Colonic mucosa (tissue), 4 donors: ENCODE measurements around the gene TTLL11. TPM values are rescaled to one million over a fixed set of nuclear protein-coding genes. Genes with fewer than 3 reads are reported as not detected.

Source experiments
- DNase-seq: peaks from one replicate; pipeline ENCODE4 v3.0.0-alpha.2; 2020
- H3K27ac ChIP-seq: fragments of 200-600 bp; one replicate; pipeline ENCODE4 v1.8.0; 2021
- H3K27me3 ChIP-seq: fragments of 200-600 bp; one replicate; pipeline ENCODE4 v1.8.0; 2021
- H3K36me3 ChIP-seq: fragments of 200-600 bp; one replicate; pipeline ENCODE4 v1.8.0; 2021
- H3K4me1 ChIP-seq: fragments of 200-600 bp; one replicate; pipeline ENCODE4 v1.8.0; 2021; ENCODE audit warnings: mild to moderate bottlenecking
- H3K4me3 ChIP-seq: fragments of 200-600 bp; one replicate; pipeline ENCODE4 v1.8.0; 2021
- H3K9ac ChIP-seq, 2 donors: one replicate each; pipeline ENCODE4 v1.7.0; 2013; ENCODE audit warnings: control low read depth in 2 of 2, low read depth in 2 of 2, low read length in 2 of 2
- H3K9me3 ChIP-seq: fragments of 200-600 bp; one replicate; pipeline ENCODE4 v1.8.0; 2021
- intact Hi-C: fragments of 100-400 bp; cut with DNase I; formaldehyde crosslinking; loops from one replicate; pipeline ENCODE4 v1.14.1; 2022
- total RNA-seq, 2 donors: library from RNA; stranded (reverse); fragmentation: NEBNext Ultra II Directional in 1 of 2; extraction: Animal tissue kit (Norgen Biotek cat#: 25700) in 1 of 2; gene quantifications; one replicate each; pipeline ENCODE4 v1.2.1, GENCODE V29; 2021
- TF ChIP-seq, protein P1 (sequence below): fragments of 200-600 bp; IDR thresholded peaks from one replicate; pipeline ENCODE4 v1.8.0; 2022; ENCODE audit warnings: antibody characterized with exemption, mild to moderate bottlenecking
- donor health status: healthy.
- donor health status: DM: no; HTN: no; CAD: no.
- donor health status: DM: no; HTN: no; CAD: no.

Gene TTLL11
- total RNA-seq, 2 donors from 2014 or later = 5.1 to 5.5 TPM

DNA sequence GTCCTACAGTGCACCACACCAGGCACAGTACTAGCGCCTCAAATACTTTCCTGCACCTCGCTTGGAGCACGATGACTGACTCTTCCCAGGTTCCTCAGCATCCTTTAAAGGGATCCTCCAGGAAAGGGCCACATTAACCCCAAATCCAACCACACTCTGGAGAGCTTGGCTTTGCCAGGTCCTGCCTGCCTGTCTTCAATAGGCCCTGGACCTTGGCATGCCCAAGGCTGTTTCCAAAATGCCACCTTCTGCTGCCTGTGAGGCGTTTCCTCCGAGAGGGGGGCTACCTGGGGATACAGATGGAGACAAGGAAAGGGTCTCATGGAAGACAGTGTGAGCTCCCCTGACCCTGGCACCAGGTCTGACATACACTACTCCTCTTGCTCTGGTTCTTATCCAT is 271.8 kb downstream of the TTLL11 start:
- H3K4me3 ChIP-seq = no peak overlapping the region
- no peak for DNase-seq
- intact Hi-C loops = no loop called here
- no peak overlapping the region for H3K27ac ChIP-seq
- no peaks in the 10 kb centered on the region for H3K27me3 ChIP-seq
- no peaks in the 10 kb centered on the region for H3K4me1 ChIP-seq
- no peaks in the 10 kb centered on the region for H3K9me3 ChIP-seq
- H3K36me3 ChIP-seq = no peaks in the 10 kb centered on the region
- no peak overlapping the region for H3K9ac ChIP-seq
- TF ChIP-seq, protein P1, sequence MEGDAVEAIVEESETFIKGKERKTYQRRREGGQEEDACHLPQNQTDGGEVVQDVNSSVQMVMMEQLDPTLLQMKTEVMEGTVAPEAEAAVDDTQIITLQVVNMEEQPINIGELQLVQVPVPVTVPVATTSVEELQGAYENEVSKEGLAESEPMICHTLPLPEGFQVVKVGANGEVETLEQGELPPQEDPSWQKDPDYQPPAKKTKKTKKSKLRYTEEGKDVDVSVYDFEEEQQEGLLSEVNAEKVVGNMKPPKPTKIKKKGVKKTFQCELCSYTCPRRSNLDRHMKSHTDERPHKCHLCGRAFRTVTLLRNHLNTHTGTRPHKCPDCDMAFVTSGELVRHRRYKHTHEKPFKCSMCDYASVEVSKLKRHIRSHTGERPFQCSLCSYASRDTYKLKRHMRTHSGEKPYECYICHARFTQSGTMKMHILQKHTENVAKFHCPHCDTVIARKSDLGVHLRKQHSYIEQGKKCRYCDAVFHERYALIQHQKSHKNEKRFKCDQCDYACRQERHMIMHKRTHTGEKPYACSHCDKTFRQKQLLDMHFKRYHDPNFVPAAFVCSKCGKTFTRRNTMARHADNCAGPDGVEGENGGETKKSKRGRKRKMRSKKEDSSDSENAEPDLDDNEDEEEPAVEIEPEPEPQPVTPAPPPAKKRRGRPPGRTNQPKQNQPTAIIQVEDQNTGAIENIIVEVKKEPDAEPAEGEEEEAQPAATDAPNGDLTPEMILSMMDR = no peak

GRCh38 chr9:121820286-121821005 is 272.7 kb downstream of the TTLL11 start:
- no peaks in the 10 kb centered on the region for H3K4me1 ChIP-seq
- no peaks in the 10 kb centered on the region for H3K27me3 ChIP-seq
- intact Hi-C loops = no loop called here
- H3K4me3 ChIP-seq = no peak overlapping the region
- DNase-seq = no peak
- no peak overlapping the region for H3K27ac ChIP-seq
- TF ChIP-seq, protein P1 = no peak
- H3K9ac ChIP-seq = no peak overlapping the region
- no peaks in the 10 kb centered on the region for H3K36me3 ChIP-seq
- no peaks in the 10 kb centered on the region for H3K9me3 ChIP-seq

- no peaks in the 10 kb centered on the region for H3K9me3 ChIP-seq
- intact Hi-C loops = no loop called here
- H3K27me3 ChIP-seq = no peaks in the 10 kb centered on the region
- no peak overlapping the region for H3K4me3 ChIP-seq
- no peaks in the 10 kb centered on the region for H3K4me1 ChIP-seq
- H3K36me3 ChIP-seq = no peaks in the 10 kb centered on the region
- TF ChIP-seq, protein P1 = no peak
- DNase-seq = no peak
- H3K27ac ChIP-seq = no peak overlapping the region
- H3K9ac ChIP-seq = no peak overlapping the region
Measured at GRCh38 chr9:121819428-121820231, 273.5 kb downstream of the TTLL11 start.

DNA sequence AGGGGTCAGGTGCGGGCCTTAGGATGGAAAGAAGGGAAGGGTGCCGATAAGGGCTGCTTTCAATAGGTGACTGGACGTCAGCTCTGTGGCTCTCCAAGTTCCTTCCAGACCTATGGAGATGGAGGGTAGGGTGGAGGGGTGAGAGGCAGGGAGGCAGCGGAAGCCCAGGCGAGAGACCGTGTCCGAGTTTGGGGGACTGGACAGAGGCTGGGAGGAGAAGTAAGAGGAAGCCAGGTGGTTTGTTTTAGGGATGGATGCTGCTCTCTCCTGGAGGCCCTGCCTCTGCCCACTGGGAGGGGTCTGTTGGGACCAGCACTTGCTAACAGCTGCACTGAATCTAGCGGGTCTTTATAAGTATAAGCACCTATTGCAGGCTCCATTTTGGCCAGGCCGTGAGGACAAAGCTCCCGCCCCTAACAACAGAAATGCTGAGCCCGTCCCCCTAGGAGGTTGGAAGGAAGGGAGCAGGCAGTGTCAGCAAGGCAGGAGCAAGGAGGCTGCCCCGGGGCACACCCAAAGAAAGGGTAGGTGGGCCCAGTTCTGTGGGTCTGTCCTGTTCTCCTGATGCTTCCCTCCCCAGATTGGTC is 274.2 kb downstream of the TTLL11 start:
- no peak for DNase-seq
- Histone ChIP-seq H3K36me3 (no peaks in the 10 kb centered on the region), H3K27ac (no peak overlapping the region), H3K27me3 (no peaks in the 10 kb centered on the region), H3K4me3 (no peak overlapping the region), H3K9ac (no peak overlapping the region), H3K4me1 (no peaks in the 10 kb centered on the region), H3K9me3 (no peaks in the 10 kb centered on the region)
- intact Hi-C loops = no loop called here
- TF ChIP-seq, protein P1 = no peak

DNA sequence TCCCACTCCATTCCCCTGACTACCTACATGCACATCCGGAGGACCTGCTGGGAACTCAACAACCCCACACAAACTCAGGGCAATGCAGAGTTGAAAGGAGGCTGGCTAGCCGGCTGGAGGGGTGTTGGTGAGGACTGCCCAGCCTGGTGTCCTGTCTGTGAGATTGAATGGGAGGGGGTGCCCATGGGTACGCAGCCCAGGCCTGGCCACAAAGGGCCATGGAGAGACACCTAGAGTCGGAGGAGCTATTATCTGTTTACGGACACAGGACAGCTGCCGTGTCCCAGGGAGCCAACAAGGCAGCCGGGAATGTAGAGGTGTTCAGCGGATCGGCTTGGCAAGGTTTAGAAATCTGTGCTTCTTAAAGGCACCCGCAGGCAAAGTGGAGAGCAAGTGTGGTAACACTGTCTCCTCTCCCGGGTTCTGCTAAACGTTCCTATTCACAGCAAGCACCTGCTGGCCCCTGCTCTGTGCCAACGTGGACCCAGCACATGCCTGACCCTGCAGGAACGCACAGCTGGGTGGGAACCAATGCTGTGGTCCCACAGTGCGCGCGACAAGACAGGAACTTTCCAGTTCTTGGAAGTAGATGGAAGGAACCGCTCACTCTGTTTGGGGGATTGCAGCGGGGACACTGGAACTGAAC is 275.0 kb downstream of the TTLL11 start:
- Histone ChIP-seq H3K4me3 (no peak overlapping the region), H3K4me1 (no peaks in the 10 kb centered on the region), H3K9me3 (no peaks in the 10 kb centered on the region), H3K36me3 (no peaks in the 10 kb centered on the region), H3K9ac (no peak overlapping the region), H3K27ac (no peak overlapping the region), H3K27me3 (no peaks in the 10 kb centered on the region)
- no peak for DNase-seq
- TF ChIP-seq, protein P1 = no peak
- intact Hi-C loops = no loop called here
